ENCODE data around the gene SARS2.
"Not testable (repeated sequence)": the region's sequence is repeated elsewhere in the genome, so short reads cannot be mapped to it uniquely, and the experiment has no call there.

The SARS2 gene

DNA sequence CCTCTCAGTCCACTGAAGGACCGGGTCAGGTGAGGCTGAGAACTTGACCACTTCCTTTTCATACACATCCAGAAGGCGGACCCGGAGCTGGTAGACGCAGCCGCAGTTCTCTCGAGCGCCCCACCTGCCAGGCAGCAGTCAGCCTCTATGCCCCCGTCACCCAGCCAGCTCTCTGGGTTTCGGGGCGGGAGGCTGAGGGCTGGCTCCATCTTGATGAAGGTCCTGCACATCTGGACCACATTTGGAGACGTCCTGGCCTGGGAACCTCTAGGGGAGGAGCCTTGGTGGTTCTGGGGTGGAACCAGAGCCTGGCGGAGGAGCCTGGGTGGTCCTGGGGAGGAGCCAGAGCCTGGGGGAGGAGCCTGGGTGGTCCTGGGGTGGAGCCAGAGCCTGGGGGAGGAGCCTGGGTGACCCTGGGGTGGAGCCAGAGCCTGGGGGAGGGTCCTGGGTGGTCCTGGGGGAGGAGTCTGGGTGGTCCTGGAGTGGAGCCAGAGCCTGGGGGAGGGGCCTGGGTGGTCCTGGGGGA is 14.5 kb upstream of the SARS2 start:
- Histone ChIP-seq H3K4me3 (ENCODE audit: low read length) (no peak overlapping the region), H3K9ac (ENCODE audit: low read depth, low read length) (no peak overlapping the region), H3K9me3 (ENCODE audit: insufficient read depth, low read depth, low read length) (no peaks in the 10 kb centered on the region), H3K36me3 (ENCODE audit: insufficient read depth, low read depth, low read length) (no peaks in the 10 kb centered on the region; the same call in 1 of the 2 replicates), H3K27ac (ENCODE audit: low read length) (no peak overlapping the region), H3K4me1 (ENCODE audit: insufficient read depth, low read length) (no peaks in the 10 kb centered on the region), H3K27me3 (ENCODE audit: insufficient read depth, low read length) (0 out of 2 replicates have a peak, but pooled peaks cover 4% of the 10 kb centered on the region)

DNA sequence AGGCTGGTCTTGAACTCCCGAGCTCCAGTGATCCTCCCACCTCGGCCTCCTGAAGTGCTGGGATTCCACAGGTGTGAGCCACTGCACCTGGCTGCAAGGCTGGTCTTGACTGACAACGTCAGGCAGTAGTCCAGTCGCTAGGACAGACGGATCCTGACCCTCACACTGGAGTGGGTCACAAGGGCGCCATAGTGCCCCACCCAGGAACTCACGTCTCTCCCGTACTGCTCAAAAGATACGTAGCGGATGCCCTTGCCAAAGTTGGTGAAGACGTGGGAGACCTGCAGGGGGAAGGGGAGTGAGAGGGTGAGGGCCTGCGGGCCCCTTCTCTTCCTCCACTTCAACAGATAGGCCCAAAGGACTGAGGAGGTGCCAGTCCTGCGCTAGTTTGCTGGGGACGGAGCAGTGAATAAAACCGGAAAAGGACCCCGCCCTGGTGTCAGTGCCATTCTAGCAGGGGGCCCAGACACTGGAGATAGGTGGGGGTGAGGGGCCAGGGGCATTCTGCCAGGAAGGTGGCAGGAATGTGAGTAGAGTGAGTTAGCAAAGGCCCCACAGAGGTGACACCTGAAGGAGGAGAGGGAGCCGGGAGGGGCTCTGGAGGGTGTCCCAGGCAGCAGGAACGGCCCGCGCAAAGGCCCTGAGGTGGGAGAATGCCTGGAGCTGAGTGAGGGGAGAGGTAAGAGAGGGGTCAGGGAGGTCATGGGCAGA is 12.1 kb upstream of the SARS2 start:
- H3K9me3 ChIP-seq (ENCODE audit: insufficient read depth, low read depth, low read length) = no peaks in the 10 kb centered on the region
- no peak overlapping the region for H3K9ac ChIP-seq (ENCODE audit: low read depth, low read length)
- 0 out of 2 replicates have a peak, but pooled peaks cover 4% of the 10 kb centered on the region for H3K27me3 ChIP-seq (ENCODE audit: insufficient read depth, low read length)
- H3K4me1 ChIP-seq (ENCODE audit: insufficient read depth, low read length) = no peaks in the 10 kb centered on the region
- H3K27ac ChIP-seq (ENCODE audit: low read length) = no peak overlapping the region
- no peaks in the 10 kb centered on the region; the same call in 1 of the 2 replicates for H3K36me3 ChIP-seq (ENCODE audit: insufficient read depth, low read depth, low read length)
- no peak overlapping the region for H3K4me3 ChIP-seq (ENCODE audit: low read length)

GRCh38 chr19:38941979-38942378 is 11.4 kb upstream of the SARS2 start:
- Histone ChIP-seq H3K4me3 (ENCODE audit: low read length) (no peak overlapping the region), H3K27ac (ENCODE audit: low read length) (no peak overlapping the region), H3K36me3 (ENCODE audit: insufficient read depth, low read depth, low read length) (no peaks in the 10 kb centered on the region; the same call in 1 of the 2 replicates)

GRCh38 chr19:38941466-38941865 is 10.9 kb upstream of the SARS2 start:
- H3K27me3 ChIP-seq (ENCODE audit: insufficient read depth, low read length); H3K27ac ChIP-seq (ENCODE audit: low read length); H3K9ac ChIP-seq (ENCODE audit: low read depth, low read length); H3K4me1 ChIP-seq (ENCODE audit: insufficient read depth, low read length); H3K9me3 ChIP-seq (ENCODE audit: insufficient read depth, low read depth, low read length); H3K36me3 ChIP-seq (ENCODE audit: insufficient read depth, low read depth, low read length); H3K4me3 ChIP-seq (ENCODE audit: low read length): not testable (repeated sequence)

More at GRCh38 chr19:38941979-38942378, 11.4 kb upstream of the SARS2 start:
- H3K4me1 ChIP-seq (ENCODE audit: insufficient read depth, low read length) = no peaks in the 10 kb centered on the region
- 0 out of 2 replicates have a peak, but pooled peaks cover 4% of the 10 kb centered on the region for H3K27me3 ChIP-seq (ENCODE audit: insufficient read depth, low read length)
- H3K9ac ChIP-seq (ENCODE audit: low read depth, low read length) = no peak overlapping the region
- H3K9me3 ChIP-seq (ENCODE audit: insufficient read depth, low read depth, low read length) = no peaks in the 10 kb centered on the region

DNA sequence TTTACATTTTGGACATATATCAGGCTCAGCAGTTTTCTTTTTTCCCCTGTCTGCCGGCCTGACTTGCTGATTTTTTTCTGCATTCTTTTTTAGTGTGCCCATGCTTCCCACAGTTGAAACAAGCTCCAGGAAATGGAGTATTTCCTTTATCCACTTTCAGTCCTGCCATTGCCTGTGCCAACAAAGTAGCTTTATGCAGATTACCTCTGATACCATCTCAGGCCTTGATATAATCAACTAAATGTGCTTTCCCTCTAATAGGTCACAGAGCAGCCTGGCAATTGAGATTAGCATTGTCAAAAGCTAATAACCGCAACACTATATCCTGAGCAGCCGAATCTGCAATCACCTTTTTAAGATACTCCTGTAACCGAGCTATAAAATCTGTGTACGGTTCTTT is 9.4 kb upstream of the SARS2 start:
- Histone ChIP-seq H3K9ac (ENCODE audit: low read depth, low read length) (no peak overlapping the region), H3K4me1 (ENCODE audit: insufficient read depth, low read length) (no peaks in the 10 kb centered on the region), H3K27ac (ENCODE audit: low read length) (no peak overlapping the region), H3K27me3 (ENCODE audit: insufficient read depth, low read length) (0 out of 2 replicates have a peak, but pooled peaks cover 4% of the 10 kb centered on the region), H3K9me3 (ENCODE audit: insufficient read depth, low read depth, low read length) (peaks cover 9% of the 10 kb centered on the region), H3K4me3 (ENCODE audit: low read length) (no peak overlapping the region), H3K36me3 (ENCODE audit: insufficient read depth, low read depth, low read length) (no peaks in the 10 kb centered on the region; the same call in 1 of the 2 replicates)

DNA sequence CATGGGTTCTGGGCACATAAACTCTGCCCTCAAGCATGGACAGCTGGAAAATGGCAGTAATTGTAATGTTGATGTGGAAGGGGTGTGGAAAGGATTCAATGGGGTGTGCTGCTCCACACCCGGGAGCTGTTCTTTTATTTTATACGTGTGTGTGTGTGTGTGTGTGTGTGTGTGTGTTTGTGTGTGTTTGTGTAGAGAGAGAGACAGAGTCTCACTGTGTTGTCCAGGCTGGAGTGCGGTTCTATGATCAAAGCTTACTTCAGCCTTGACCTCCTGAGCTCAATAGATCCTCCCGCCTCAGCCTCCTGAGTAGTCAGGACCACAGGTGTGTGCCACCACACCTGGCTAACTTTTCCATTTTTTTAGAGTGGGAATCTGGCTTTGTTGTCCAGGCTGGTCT is 3.0 kb upstream of the SARS2 start:
- H3K9me3 ChIP-seq (ENCODE audit: insufficient read depth, low read depth, low read length) = peaks cover 20% of the 10 kb centered on the region
- no peaks in the 10 kb centered on the region for H3K27me3 ChIP-seq (ENCODE audit: insufficient read depth, low read length)
- peaks cover 4% of the 10 kb centered on the region; the same call in 1 of the 2 replicates for H3K4me1 ChIP-seq (ENCODE audit: insufficient read depth, low read length)
- H3K9ac ChIP-seq (ENCODE audit: low read depth, low read length) = no peak overlapping the region
- H3K36me3 ChIP-seq (ENCODE audit: insufficient read depth, low read depth, low read length) = peaks cover 26% of the 10 kb centered on the region
- no peak overlapping the region for H3K27ac ChIP-seq (ENCODE audit: low read length)
- H3K4me3 ChIP-seq (ENCODE audit: low read length) = no peak overlapping the region

GRCh38 chr19:38932425-38933179 is 2.0 kb upstream of the SARS2 start:
- Histone ChIP-seq H3K9ac (ENCODE audit: low read depth, low read length) (no peak overlapping the region), H3K9me3 (ENCODE audit: insufficient read depth, low read depth, low read length) (peaks cover 20% of the 10 kb centered on the region), H3K27me3 (ENCODE audit: insufficient read depth, low read length) (no peaks in the 10 kb centered on the region), H3K4me3 (ENCODE audit: low read length) (no peak overlapping the region), H3K4me1 (ENCODE audit: insufficient read depth, low read length) (peaks cover 4% of the 10 kb centered on the region; the same call in 1 of the 2 replicates), H3K27ac (ENCODE audit: low read length) (no peak overlapping the region), H3K36me3 (ENCODE audit: insufficient read depth, low read depth, low read length) (peaks cover 26% of the 10 kb centered on the region)

GRCh38 chr19:38931521-38931793 is 894 bp upstream of the SARS2 start:
- peaks cover 4% of the 10 kb centered on the region; the same call in 1 of the 2 replicates for H3K4me1 ChIP-seq (ENCODE audit: insufficient read depth, low read length)
- peak overlapping the region; percentile 90 for H3K9ac ChIP-seq (ENCODE audit: low read depth, low read length)
- H3K36me3 ChIP-seq (ENCODE audit: insufficient read depth, low read depth, low read length) = peaks cover 26% of the 10 kb centered on the region
- H3K27me3 ChIP-seq (ENCODE audit: insufficient read depth, low read length) = no peaks in the 10 kb centered on the region
- peak overlapping the region; percentile 84 for H3K4me3 ChIP-seq (ENCODE audit: low read length)
- H3K9me3 ChIP-seq (ENCODE audit: insufficient read depth, low read depth, low read length) = peaks cover 20% of the 10 kb centered on the region
- peak overlapping the region; percentile 1 for H3K27ac ChIP-seq (ENCODE audit: low read length)

GRCh38 chr19:38930776-38931520 is 385 bp upstream of the SARS2 start, which contains the start of gene MRPS12:
TSS of gene MRPS12 (plus strand) at chr19:38930944. CDS start at chr19:38931295, 351 bp downstream.
- Histone ChIP-seq H3K27ac (ENCODE audit: low read length) (peak within 1 kb of the TSS; percentile 86), H3K27me3 (ENCODE audit: insufficient read depth, low read length) (no peaks in the 10 kb centered on the region), H3K4me1 (ENCODE audit: insufficient read depth, low read length) (peaks cover 4% of the 10 kb centered on the region; the same call in 1 of the 2 replicates), H3K9me3 (ENCODE audit: insufficient read depth, low read depth, low read length) (peaks cover 16% of the 10 kb centered on the region), H3K36me3 (ENCODE audit: insufficient read depth, low read depth, low read length) (peaks cover 30% of the 10 kb centered on the region), H3K9ac (ENCODE audit: low read depth, low read length) (peak within 1 kb of the TSS; percentile 90), H3K4me3 (ENCODE audit: low read length) (peak within 1 kb of the TSS; percentile 84)

DNA sequence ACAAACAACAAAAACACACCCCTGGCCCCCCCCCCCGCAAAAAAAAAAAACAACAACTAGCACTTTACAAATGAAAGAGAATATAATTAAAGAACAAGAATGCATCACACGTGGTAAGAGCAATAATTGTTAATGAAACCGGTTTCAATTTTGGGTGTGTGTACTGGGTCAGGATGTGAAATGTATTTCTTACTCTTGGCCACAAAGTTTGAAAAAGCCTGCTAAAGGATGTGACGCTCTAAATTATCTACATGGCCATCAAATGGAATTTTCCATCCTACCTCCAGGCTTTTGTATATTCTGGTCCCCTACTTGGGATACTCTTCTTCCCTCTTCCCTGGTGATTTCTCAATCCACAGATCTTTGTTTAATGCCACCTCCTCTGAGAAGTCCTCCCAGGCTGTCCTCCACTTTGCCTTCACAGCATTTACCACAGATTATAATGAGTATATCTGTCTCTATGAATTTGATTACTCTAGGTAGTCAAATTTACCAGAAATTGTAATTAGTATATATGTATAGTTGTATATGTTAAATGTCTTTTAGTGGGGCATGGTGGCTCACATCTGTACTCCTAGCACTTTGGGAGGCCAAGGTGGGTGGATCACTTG is 2.1 kb downstream of the SARS2 start:
- Histone ChIP-seq H3K4me1 (ENCODE audit: insufficient read depth, low read length) (peaks cover 4% of the 10 kb centered on the region; the same call in 1 of the 2 replicates), H3K4me3 (ENCODE audit: low read length) (no peak overlapping the region), H3K9me3 (ENCODE audit: insufficient read depth, low read depth, low read length) (no peaks in the 10 kb centered on the region), H3K9ac (ENCODE audit: low read depth, low read length) (no peak overlapping the region), H3K27ac (ENCODE audit: low read length) (no peak overlapping the region), H3K27me3 (ENCODE audit: insufficient read depth, low read length) (no peaks in the 10 kb centered on the region), H3K36me3 (ENCODE audit: insufficient read depth, low read depth, low read length) (peaks cover 38% of the 10 kb centered on the region)

- peaks cover 45% of the 10 kb centered on the region for H3K36me3 ChIP-seq (ENCODE audit: insufficient read depth, low read depth, low read length)
- no peak overlapping the region for H3K27ac ChIP-seq (ENCODE audit: low read length)
- H3K4me3 ChIP-seq (ENCODE audit: low read length) = no peak overlapping the region
- H3K9me3 ChIP-seq (ENCODE audit: insufficient read depth, low read depth, low read length) = no peaks in the 10 kb centered on the region
- H3K9ac ChIP-seq (ENCODE audit: low read depth, low read length) = no peak overlapping the region
- H3K27me3 ChIP-seq (ENCODE audit: insufficient read depth, low read length) = no peaks in the 10 kb centered on the region
- H3K4me1 ChIP-seq (ENCODE audit: insufficient read depth, low read length) = no peaks in the 10 kb centered on the region
Measured at GRCh38 chr19:38924388-38924787, 6.2 kb downstream of the SARS2 start.
